Activated T-cell treated with anti-CD3 and anti-CD28 coated beads for 4 hours (primary cell): ENCODE measurements around the gene CCDC68.
"Not testable (repeated sequence)": the region's sequence is repeated elsewhere in the genome, so short reads cannot be mapped to it uniquely, and the experiment has no call there.

ENCODE experiments used
- DNase-seq: peaks from one replicate; pipeline ENCODE4 v3.0.0-alpha.2; 2020

CCDC68 gene

GRCh38 chr18:54958704-54959625, at the start of gene CCDC68:
Gene CCDC68 (minus strand): TSS chr18:54959461. CDS start chr18:54942791, 16,670 bp downstream.
- no peak for DNase-seq

- DNase-seq, result no peak
Measured at GRCh38 chr18:55007602-55008001, 48.3 kb upstream of the CCDC68 start.

GRCh38 chr18:55003695-55004094, 44.4 kb upstream of the CCDC68 start:
- no peak for DNase-seq

- DNase-seq, result no peak
Measured at GRCh38 chr18:55002261-55002660, 43.0 kb upstream of the CCDC68 start.

GRCh38 chr18:55001394-55002024, 42.2 kb upstream of the CCDC68 start:
- DNase-seq, result no peak

- DNase-seq, result no peak
Measured at GRCh38 chr18:55000529-55000928, 41.3 kb upstream of the CCDC68 start.

GRCh38 chr18:54999016-54999415, 39.8 kb upstream of the CCDC68 start:
- no peak for DNase-seq

GRCh38 chr18:54995421-54996143, 36.3 kb upstream of the CCDC68 start:
- DNase-seq, result no peak

- DNase-seq, result no peak
Measured at GRCh38 chr18:54991981-54992380, 32.7 kb upstream of the CCDC68 start.

- DNase-seq, result no peak
Measured at GRCh38 chr18:54984908-54985307, 25.6 kb upstream of the CCDC68 start.

GRCh38 chr18:54983791-54984190, 24.5 kb upstream of the CCDC68 start:
- no peak for DNase-seq

GRCh38 chr18:54983041-54983686, 23.9 kb upstream of the CCDC68 start:
- DNase-seq, result no peak

- DNase-seq, result no peak
Measured at GRCh38 chr18:54981076-54981475, 21.8 kb upstream of the CCDC68 start.

- DNase-seq, result no peak
Measured at GRCh38 chr18:54975598-54975997, 16.3 kb upstream of the CCDC68 start.

GRCh38 chr18:54973046-54973445, 13.8 kb upstream of the CCDC68 start:
- no peak for DNase-seq

- DNase-seq, result no peak
Measured at GRCh38 chr18:54968807-54969206, 9.5 kb upstream of the CCDC68 start.

- not testable (repeated sequence) for DNase-seq
Measured at GRCh38 chr18:54968237-54968636, 9.0 kb upstream of the CCDC68 start.

GRCh38 chr18:54967786-54968185, 8.5 kb upstream of the CCDC68 start:
- no peak for DNase-seq

- DNase-seq, result no peak
Measured at GRCh38 chr18:54964741-54965140, 5.5 kb upstream of the CCDC68 start.

- DNase-seq, result no peak
Measured at GRCh38 chr18:54962919-54963645, 3.8 kb upstream of the CCDC68 start.

- no peak for DNase-seq
Measured at GRCh38 chr18:54961868-54962267, 2.6 kb upstream of the CCDC68 start.

- no peak for DNase-seq
Measured at GRCh38 chr18:54961016-54961423, 1.8 kb upstream of the CCDC68 start.
